Fibroblast of skin of left quadriceps (primary cell): ENCODE data around the gene SNUPN.

Experiments
- DNase-seq, 2 experiments: peaks; one replicate each; pipeline ENCODE4 v3.0.0-alpha.2; 2013; ENCODE audit warnings: low read depth in 2 of 2

The SNUPN gene

DNA sequence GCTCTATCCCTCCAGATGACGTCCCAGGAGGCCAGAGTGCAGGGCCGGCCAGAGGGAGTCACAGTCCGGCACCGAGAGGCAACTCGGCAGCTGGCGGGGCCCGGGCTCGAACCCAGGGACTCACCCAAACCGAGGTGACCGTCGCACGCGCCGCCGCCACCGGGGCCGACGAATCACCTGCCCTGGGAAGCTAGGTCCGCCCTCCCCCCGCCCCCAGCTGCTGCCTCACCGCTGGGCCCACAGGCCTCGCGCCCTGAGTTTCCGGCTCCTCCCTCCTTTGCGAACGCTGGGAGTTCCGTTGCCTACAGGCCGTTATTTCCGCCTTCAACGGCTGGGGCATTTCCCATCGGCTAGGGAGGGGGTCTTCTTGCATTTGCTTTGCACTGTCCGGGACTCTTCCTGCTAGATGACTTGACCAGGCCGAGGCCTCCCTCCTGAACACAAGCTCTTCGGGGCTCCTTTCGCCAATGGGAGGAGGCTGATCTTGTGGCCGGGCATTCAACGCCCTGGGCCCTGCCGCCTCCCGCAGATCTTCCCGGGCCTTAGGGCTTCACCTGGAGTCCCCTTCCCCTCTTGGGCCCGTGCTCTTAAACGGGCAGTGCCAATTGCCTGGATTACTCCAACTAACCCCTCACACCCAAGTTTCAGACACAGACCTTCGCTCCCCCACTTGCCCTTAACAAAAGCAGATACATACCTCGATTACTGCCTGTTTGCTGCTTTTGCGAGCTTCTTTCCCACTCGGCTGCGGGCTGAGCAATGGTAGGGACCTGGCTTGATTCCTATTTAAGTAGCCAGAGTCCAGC is at the start of gene SNUPN:
Gene SNUPN (minus strand): TSS at position 184 of the 806 bp plus-strand sequence. CDS start 4,674 bp downstream, outside the sequence.
- DNase-seq, result peak; percentile 77 to 79

DNA sequence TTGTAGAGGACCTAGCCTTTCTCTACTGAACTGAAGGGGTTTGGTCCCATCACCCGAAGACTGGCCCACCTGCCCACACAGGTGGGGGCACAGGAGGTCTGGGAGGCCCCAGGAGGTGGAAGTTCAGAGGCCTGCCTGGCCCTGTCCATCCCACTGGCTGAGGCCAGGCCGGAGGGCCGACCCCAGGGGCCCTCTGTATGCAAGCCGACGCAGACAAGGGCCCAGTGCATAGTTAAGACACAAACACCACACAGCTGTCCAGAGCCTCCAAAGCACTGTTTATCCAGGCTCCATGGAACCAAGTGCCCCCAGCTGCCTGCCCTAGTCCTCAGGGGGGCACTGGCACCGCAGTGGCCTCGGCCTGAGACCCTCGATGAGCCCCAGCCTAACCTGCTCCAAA is 48.8 kb upstream of the SNUPN start:
- no peak for DNase-seq

DNA sequence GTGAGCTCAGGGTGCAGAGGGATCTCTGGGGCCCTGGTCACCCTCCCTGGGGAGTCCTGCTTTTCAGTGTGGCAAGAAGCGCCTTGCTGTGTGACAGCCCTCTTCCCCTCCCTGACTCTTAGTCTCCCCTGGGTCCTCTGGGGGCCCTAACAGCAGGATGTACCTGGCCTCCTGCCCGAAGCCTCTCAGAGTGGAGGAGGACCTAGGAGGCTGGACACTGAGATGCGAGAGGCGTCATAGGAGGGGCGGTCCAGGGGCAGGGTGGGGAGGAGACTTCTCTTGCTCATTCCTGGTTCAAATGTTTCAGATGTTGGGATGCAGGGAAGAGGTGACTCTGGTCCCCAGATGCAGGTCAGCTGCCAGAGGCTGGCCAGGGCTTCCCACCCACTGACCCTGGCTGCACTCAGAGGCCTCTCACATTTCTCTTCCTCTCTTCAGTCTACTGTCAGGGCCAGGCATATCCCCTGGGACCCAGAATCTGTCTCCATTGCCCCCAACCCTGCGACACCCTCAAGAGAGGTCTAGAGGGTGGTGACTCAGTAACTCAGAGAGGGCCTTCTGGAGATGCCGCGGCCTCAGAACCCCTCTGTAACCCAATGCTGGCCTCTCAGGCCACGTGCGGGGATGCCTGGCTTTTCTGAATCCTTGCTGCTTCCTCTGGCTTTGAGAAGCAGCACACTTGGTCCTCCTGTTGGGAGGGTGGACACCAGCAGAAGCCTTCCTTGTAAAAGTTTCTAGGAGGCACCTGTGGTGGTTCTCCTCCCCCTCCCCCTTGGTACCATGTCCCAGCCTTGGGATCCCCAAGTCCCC is 48.1 kb upstream of the SNUPN start:
- peak; percentile 49 to 51 for DNase-seq

DNA sequence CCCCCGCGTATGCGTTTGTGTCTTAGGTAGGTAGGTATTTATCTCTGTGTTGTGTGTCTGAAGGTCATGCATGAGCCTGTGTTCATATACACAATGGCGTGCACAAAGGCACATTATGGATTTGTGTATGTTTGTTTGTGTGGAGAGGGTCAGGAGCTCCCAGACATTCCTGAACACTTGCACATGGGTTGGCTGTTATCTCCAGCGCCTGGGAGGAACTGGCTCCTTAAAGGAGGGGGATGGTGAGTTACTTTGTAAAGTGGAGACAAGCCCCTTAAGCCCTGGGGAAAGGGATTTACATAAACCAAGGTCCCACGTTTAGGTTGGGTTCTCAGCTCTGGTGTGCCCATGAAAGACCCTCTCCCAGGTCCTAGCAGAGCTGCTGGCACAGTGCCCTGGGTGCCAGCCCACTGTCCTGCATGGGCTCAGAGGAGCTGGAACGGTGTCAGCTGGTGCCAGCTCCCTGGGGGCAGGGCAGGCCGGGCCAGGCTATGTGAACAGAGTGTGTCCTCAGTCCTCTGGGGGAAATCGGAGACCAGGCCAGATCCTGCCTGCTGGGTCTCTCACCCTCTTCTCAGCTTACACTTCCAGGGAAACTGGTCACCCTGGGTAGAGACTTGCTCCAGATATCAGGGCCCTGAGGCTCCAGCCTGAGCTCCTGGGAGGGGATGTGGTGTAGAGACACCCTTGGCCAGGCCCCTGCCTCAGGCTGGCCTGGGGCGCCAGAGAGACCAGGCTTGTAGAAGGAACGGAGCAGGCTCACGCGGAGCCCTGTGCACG is 47.3 kb upstream of the SNUPN start:
- peak; percentile 57 to 67 for DNase-seq

DNA sequence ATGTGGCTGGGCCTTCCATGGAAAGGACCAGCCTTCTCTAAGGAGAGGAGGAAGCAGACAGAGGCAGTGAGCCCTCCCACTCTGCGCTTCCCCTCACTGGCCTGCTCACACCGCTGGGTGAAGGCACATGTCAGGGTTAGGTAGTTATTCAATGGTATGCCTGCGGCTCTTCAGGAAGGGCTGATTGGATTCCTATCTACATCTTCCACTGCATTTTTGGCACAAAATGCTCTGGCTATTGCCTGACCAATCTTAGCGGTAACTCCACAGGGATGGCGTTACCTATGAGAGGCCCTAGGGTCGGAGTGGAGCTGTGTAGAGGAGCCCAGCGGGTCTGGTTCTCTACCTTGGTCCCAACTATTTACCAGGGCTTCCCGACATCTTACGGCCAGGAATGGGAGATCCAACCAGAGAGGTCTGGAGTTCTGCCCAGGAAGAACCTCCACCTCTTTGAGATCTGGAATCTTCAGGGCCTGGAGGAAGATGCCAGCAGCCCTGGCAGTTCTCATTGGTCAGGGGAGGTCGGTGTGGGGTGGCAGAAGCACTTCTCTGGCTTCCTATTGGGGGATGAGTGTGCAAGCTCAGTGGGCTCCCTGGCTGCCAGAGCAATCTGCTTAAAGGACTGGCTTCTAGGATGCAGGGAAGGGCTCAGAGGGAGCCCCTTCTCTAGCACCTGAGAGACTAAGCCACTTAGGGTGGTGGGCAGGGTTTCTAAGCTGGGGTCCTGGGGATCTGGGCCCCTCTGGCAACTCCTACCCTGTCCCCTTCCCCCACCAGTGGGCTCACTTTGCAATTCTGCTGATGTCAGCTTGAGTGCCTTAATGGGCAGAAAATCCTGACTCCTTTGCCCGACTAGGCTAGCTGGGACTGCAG is 46.4 kb upstream of the SNUPN start:
- DNase-seq, result no peak

DNA sequence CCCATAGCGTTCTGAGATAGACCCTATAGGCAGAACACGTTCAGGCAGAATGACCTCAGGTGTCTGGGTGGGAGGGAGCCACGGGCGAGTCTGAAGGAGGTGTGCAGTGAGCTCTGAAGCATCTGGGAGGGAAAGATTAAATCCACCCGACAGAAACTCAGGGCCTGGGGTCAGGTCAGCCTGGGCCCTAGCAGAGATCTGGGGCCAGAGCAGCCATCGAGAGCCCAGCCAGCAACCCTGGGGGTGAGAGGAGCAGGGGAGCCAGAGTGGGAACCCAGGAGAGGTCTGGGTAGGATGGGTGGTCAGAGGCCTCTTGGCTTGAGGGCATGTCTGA is 44.3 kb upstream of the SNUPN start:
- DNase-seq, result no peak

DNA sequence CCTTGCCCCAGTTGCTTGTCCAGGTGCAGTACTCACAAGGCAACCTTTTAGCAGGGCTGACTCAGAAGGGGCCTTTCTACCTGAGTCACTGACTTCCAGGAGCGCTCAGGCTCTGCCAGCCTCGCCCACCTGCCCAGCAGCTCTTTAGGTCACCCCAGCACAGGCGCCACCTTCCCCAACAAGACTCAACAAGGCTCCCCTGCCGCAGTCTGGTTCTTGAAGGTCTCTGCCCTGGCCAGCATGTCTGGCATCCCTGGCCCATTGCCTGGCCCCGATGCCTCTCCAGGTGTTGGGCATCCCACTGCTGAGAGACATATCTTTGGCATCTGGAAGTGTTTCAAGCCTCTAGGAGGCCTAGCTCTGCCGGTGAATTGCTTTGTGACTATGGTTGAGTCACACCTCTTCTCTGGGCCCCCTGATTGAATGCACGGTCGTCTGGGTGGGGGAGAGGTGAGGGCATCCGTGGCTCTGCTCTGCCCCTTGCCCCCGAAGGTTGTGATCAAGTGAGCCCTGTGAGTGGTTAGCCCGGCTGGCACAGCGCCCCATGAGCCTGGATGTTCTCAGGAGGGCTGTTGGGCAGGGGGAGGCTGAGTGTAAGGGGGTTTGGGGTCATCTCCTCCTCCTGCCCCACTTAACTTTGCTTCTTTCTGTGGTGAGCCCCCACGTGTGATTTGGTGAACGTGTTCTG is 43.8 kb upstream of the SNUPN start:
- no peak for DNase-seq

DNA sequence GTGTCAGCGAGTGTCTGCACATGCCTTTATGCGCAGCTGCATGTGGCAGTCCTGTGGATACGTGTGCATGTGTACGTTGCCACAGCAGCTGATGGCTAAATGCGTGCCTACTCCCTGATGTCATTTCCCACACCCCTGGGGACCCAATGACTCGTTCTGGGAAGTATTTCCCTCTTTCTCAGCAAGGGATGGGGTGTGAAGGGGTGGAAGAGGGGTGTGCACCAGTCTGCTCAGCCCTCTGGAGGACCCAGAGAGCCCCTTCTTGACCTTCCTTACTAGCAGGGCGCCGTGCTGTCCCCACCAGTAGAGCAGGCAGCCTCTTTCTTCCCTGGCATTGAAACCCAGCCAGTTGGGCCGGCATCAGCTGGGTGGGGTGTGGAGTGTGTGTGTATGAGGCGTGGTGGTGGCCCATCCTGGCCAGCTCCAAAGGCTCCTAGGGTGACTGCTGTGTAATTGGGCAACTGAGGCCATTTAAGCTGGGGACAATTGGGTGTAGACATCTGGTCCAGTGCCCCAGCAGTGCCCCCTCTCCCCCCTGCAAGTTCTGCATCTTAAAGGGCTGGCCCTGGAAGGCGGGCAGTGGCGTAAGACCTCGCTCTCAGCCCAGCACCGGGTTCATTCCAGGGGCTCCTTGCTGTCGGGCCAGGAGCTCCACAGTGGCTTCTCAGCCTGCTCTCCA is 41.4 kb upstream of the SNUPN start:
- DNase-seq, result peak; percentile 97

DNA sequence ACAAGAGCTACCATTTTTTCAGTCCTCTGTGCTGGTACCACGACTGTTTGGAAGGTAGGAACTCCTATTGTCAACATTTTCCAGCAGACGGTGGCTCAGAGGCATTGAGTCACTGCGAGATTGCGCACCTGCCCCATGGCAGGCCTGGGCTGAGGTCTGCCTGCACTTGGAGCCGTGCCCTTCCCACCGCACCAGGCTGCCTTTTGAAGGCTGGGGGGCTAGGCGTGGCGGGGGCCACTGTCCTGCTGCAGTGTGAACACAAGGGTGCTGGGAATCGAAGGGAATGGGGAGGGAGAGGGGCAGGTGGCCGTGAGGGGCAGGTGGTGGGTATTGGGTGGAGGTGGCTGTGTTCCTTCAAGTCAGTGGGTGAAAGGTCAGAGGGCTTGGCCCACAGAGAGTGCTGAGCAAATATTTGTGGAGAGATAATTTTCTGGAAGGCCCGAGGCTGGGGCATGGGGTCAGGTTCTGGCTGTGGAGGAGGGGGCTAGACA is 38.5 kb upstream of the SNUPN start:
- no peak for DNase-seq

DNA sequence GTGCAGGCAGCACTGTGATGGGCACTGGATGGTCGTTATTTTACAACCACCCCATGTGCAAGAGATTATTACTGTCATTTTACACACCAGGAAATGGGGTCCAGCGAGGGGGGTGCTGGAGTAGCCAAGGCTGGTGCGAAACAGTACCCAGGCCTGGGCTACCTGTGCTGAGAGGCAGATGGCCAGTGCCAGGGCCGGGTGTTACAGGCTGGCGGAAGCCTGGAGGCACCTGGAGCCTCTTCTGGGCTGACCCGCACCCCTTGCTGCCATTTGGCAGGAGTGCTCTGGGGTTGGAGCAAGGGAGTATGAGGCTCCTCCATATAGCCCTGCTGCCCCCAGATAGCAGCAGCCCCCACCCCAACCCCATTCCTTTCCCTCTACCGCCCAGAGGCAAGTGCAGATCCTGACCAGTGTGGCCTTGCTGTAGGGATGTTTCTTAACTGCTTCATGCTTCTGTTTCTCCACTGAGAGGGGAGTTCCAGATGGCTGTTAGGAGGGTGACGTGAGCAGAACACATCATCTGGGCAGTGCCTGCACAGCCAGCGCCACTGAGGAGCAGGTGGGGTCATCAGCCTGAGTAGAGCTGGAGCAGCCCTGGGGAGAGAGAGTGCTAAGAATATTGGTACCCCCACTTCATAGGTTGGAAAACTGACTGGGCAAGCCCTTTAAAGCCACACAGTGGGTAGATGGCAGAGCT is 37.4 kb upstream of the SNUPN start:
- no peak for DNase-seq

DNA sequence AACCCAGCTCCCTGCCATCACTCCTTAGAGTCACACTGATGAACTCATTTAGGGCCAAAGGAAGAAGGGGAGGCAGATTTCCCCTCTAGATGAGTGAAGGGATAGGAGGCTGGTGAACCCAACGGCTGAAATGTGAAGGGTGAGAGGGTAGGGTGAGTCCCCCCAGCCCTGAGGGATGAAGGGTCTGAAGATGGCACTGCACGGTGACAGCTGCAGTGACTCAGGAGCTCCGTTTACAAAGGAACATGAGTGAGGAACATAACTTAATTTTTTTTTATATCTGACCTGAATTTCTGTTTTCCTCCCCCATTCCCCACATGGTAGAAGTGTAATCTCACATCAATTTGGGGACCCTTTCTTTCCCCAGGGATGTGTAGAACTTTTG is 36.2 kb upstream of the SNUPN start:
- DNase-seq, result no peak

DNA sequence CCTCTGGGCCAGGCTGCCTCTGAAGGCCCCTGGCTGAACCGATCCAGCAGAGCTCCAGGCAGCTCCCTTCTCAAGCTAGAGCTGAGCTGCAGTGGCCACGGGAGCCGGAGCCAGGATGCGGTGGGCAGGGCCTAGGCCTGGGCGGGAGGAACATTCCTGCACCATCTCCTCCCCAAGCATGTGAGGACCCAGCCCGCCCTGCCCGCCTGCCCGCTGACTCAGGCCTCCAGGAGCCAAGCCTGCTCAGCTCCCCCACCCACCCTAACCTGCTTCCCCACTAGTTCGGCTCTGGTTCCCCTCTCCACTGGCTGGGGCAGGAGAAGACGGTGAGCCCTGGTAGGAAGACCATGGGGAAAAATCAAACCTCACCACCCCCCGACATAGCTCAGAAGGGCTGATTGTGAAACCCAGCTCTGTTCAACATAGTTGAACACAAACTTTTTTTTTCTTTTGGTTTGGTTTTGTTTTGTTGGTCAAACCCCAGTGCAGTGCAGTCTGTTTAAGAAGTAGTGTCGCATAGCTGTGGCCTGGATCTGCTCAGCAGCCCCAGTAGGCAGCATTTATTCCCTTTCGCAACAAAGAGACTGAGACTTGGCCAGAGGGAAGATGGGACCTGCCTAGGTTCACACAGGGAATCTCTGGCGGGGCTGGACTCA is 35.7 kb upstream of the SNUPN start:
- peak; percentile 83 to 84 for DNase-seq

DNA sequence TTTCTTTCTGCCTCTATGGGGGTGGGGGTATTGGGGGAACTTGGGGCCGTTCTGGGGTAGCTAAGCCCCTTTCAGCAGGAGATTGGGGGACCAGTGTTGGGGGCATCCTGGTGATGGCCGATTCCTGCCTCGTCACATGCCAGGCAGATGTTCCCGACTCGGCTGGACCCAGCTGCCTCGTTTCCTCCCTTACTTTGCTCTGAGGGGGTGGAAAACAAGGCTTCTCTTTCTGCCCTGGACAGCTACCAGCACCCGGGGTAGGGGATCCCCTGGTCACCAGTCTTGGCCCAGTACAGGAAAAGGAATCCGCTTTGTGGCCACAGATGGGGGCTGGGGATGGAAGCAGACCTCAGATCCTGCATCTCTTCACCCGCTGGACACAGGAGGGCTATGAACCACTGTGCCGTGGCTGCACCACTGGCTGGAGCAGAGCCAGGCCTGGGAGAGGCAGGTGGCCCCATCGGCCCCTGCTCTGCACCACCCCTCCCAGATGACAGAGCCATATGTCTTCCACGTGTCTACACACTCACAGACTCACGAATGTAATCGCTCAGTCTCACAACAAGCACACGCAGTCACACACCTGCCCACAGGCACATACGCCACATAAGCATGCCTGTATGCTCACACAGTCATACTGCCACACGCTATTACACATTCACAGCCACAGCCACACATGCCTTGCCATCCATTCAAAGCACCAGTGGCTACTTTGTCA is 34.6 kb upstream of the SNUPN start:
- DNase-seq, result no peak

DNA sequence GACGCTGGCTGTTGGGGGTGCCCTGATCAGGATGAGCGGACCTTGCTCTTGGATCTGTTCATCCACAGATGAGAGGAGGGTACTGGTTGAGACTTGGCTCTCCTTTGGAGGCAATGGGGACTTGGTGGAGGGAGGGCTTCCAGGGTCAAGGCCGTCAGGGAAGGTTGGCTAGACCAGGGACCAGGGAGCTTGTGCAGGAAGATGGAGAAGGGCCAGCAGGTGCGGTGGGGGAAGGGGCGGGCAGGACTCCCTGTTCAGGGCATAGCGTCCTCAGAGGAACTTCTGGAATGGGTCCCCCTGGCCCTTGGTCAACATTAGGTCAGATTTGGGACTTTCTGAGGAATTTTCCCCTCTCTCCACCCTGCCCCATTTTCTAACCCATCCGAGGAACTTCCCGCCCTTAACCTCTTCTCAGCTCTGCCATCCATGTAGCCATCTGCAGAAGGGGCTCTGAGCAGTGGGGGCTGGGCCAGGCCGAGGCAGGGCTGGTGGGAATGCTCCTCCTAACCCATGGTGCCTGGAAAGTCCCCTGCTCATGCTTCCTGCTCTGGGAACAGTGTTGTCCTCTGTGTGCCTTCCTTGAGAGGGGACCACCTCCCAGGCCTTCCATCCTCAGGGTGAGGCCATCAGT is 33.7 kb upstream of the SNUPN start:
- DNase-seq, result no peak

DNA sequence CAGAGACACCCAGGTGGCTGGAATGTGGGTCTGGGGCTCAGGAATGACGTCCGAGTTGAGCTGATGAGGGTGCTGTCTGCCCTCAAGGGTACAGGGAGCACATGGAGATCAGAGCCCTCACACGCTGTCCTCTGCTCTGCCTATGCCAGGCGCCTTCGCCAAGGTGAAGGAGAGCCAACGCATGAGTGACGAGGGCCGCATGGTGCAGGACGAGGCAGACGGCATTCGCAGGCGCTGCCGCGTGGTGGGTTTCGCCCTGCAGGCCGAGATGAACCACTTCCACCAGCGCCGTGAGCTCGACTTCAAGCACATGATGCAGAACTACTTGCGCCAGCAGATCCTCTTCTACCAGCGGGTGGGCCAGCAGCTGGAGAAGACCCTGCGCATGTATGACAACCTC is 31.3 kb upstream of the SNUPN start:
- no peak for DNase-seq

DNA sequence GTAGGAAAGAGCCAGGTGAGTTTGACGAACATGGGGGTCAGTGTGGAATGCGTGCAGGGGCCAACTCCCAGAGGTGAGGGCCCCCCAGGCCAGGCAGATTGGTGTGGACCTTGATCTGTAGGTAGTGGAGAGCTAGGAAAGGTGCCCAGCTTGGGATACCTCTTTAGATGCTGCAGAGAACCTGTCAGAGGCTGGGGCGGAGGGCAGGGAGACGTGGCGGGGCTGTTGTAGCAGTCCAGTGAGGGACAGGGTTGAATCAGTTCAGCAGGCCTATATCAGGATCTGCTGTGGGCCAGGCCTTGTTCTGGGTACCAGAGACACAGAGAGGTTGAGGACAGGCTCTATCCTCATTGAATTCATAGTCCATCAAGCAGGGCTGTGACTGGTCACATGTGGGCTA is 30.8 kb upstream of the SNUPN start:
- DNase-seq, result no peak

DNA sequence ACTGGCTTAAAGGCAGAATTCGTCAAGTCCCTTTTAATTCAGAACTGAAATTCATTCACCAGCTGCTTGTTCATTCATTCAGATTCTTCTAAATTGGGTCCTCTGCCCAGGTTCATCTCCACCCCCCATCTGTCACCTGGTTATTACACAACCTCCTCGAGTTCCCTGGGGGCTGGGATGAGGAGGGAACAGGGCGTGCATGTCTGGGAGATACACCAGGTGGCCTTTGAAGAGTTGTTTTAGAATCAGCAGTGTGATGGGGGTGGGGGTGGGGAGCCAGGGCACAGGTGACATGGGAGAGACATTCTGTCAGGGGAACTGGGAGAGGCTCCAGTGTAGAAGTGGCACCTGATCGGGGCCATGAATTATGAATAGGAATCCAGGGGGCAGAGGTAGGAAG is 30.4 kb upstream of the SNUPN start:
- DNase-seq, result no peak
